CD4-positive, alpha-beta T cell treated with Interleukin-15 for 1 hour (primary cell): ENCODE data around the gene MISP.
"Not testable (repeated sequence)": the region's sequence is repeated elsewhere in the genome, so short reads cannot be mapped to it uniquely, and the experiment has no call there.

Experiments
- DNase-seq: peaks from one replicate; pipeline ENCODE4 v3.0.0-alpha.2; 2020

The MISP gene

GRCh38 chr19:750640-751423 is at the start of gene MISP:
Gene MISP, plus strand, starts transcription at chr19:751112. Its CDS starts 5,835 bp downstream, at chr19:756947.
- no peak for DNase-seq

GRCh38 chr19:702847-703246 is 48.1 kb upstream of the MISP start:
- not testable (repeated sequence) for DNase-seq

GRCh38 chr19:703329-703650 is 47.6 kb upstream of the MISP start:
- DNase-seq, result no peak

- peak; percentile 77 for DNase-seq
Observed at GRCh38 chr19:703651-704446, 47.1 kb upstream of the MISP start.

- DNase-seq, result no peak
Observed at GRCh38 chr19:704447-704741, 46.5 kb upstream of the MISP start.

GRCh38 chr19:708154-709143 is 42.5 kb upstream of the MISP start, which contains the start of gene PALM:
Gene PALM, plus strand, starts transcription at chr19:708935. Its CDS starts 212 bp downstream, at chr19:709147.
- DNase-seq, result no peak

GRCh38 chr19:709196-709964 is 41.5 kb upstream of the MISP start:
- no peak for DNase-seq

- no peak for DNase-seq
Observed at GRCh38 chr19:709965-710571, 40.8 kb upstream of the MISP start.

- DNase-seq, result no peak
Observed at GRCh38 chr19:710767-711166, 40.1 kb upstream of the MISP start.

GRCh38 chr19:711254-711653 is 39.7 kb upstream of the MISP start:
- DNase-seq, result no peak

GRCh38 chr19:715347-715746 is 35.6 kb upstream of the MISP start:
- no peak for DNase-seq

GRCh38 chr19:718251-718951 is 32.5 kb upstream of the MISP start:
- DNase-seq, result no peak

GRCh38 chr19:718991-719512 is 31.9 kb upstream of the MISP start:
- no peak for DNase-seq

GRCh38 chr19:719636-720344 is 31.1 kb upstream of the MISP start:
- DNase-seq, result no peak

GRCh38 chr19:720345-721160 is 30.4 kb upstream of the MISP start:
- DNase-seq, result no peak

GRCh38 chr19:722553-723101 is 28.3 kb upstream of the MISP start:
- no peak for DNase-seq

- no peak for DNase-seq
Observed at GRCh38 chr19:723247-723646, 27.7 kb upstream of the MISP start.

- DNase-seq, result no peak
Observed at GRCh38 chr19:723714-724113, 27.2 kb upstream of the MISP start.

GRCh38 chr19:725461-726089 is 25.3 kb upstream of the MISP start:
- DNase-seq, result no peak
